GM23338 (cell line): Measurements from ENCODE around the gene DCBLD2. TPM values are rescaled to one million over a fixed set of nuclear protein-coding genes. Genes with fewer than 3 reads are reported as not detected.

Experiments
- ATAC-seq: fragments of 200-7000 bp; cut with Tn5 transposase; 3 replicates; pipeline ENCODE4 v1.9.1; 2020
- DNase-seq: peaks from one replicate; pipeline ENCODE4 v3.0.0-alpha.2; 2015; ENCODE audit warnings: low spot score
- H2AFZ ChIP-seq: fragments of 200-600 bp; sonication (generic); 2 replicates; pipeline ENCODE4 v1.8.0; 2016; ENCODE audit warnings: antibody characterized with exemption, mild to moderate bottlenecking, moderate library complexity
- H3F3A ChIP-seq: fragments of 200-600 bp; sonication (generic); replicated peaks from 2 replicates; pipeline ENCODE4 v1.8.0; 2017; ENCODE audit warnings: antibody characterized with exemption, mixed run types, low read depth
- H3K27ac ChIP-seq: fragments of 200-600 bp; sonication (generic); 2 replicates; pipeline ENCODE4 v1.6.1; 2016; ENCODE audit warnings: low read depth
- H3K27me3 ChIP-seq: fragments of 200-600 bp; sonication (generic); 2 replicates; pipeline ENCODE4 v1.8.0; 2016; ENCODE audit warnings: mild to moderate bottlenecking, mixed run types, moderate library complexity; ENCODE audit not compliant: insufficient read depth
- H3K36me3 ChIP-seq: fragments of 200-600 bp; sonication (generic); 2 replicates; pipeline ENCODE4 v1.8.0; 2016; ENCODE audit warnings: mild to moderate bottlenecking; ENCODE audit not compliant: insufficient read depth
- H3K4me1 ChIP-seq: fragments of 200-600 bp; sonication (generic); 2 replicates; pipeline ENCODE4 v1.8.0; 2016; ENCODE audit warnings: mild to moderate bottlenecking, moderate library complexity; ENCODE audit not compliant: insufficient read depth
- H3K4me2 ChIP-seq: fragments of 200-600 bp; sonication (generic); 2 replicates; pipeline ENCODE4 v1.7.1; 2017; ENCODE audit warnings: mixed run types
- H3K4me3 ChIP-seq: fragments of 200-600 bp; sonication (generic); 2 replicates; pipeline ENCODE4 v1.6.1; 2016; ENCODE audit warnings: mixed run types
- H3K79me2 ChIP-seq: fragments of 200-600 bp; sonication (generic); replicated peaks from 2 replicates; pipeline ENCODE4 v1.8.0; 2017; ENCODE audit warnings: mild to moderate bottlenecking; ENCODE audit not compliant: insufficient read depth
- H3K9me2 ChIP-seq: fragments of 200-600 bp; sonication (generic); 2 replicates; pipeline ENCODE4 v1.8.0; 2017; ENCODE audit not compliant: insufficient read depth
- H4K20me1 ChIP-seq: fragments of 200-600 bp; sonication (generic); replicated peaks from 2 replicates; pipeline ENCODE4 v1.8.0; 2017; ENCODE audit warnings: mild to moderate bottlenecking; ENCODE audit not compliant: insufficient read depth
- H3K27ac Mint-ChIP-seq: 2 replicates; pipeline ENCODE4 v1.8.0; 2020; ENCODE audit warnings: inconsistent platforms, mild to moderate bottlenecking, moderate library complexity, mixed read lengths
- H3K27me3 Mint-ChIP-seq: 3 replicates; pipeline ENCODE4 v1.8.0; 2022; ENCODE audit warnings: low read depth, mild to moderate bottlenecking, moderate library complexity, mixed read lengths, inconsistent platforms; ENCODE audit not compliant: insufficient read depth, poor library complexity
- H3K36me3 Mint-ChIP-seq: 3 replicates; pipeline ENCODE4 v1.8.0; 2021; ENCODE audit warnings: low read depth, mild to moderate bottlenecking, inconsistent platforms, moderate library complexity, mixed read lengths
- H3K4me1 Mint-ChIP-seq: 3 replicates; pipeline ENCODE4 v1.8.0; 2020; ENCODE audit warnings: mild to moderate bottlenecking, inconsistent platforms, mixed read lengths
- H3K4me3 Mint-ChIP-seq: 3 replicates; pipeline ENCODE4 v1.8.0; 2021; ENCODE audit warnings: moderate library complexity, mild to moderate bottlenecking, inconsistent platforms, mixed read lengths
- H3K9me3 Mint-ChIP-seq: 3 replicates; pipeline ENCODE4 v1.8.0; 2020; ENCODE audit warnings: moderate library complexity, mild to moderate bottlenecking, inconsistent platforms, mixed read lengths
- CREB1 ChIP-seq: fragments of 250-450 bp; sonication (Bioruptor Pico); IDR thresholded peaks from 2 replicates; pipeline ENCODE4 v1.5.0; 2020; ENCODE audit warnings: low read depth, mild to moderate bottlenecking, moderate library complexity
- CTCF ChIP-seq, 2 experiments: fragments of 200-600 bp in 1 of 2; sonication (generic) in 1 of 2; conservative IDR thresholded peaks; 2 replicates each; pipeline versions ENCODE4 v1.5.1 to v1.6.1; 2016 to 2017; ENCODE audit warnings: antibody characterized with exemption in 2 of 2, low read depth in 2 of 2, mild to moderate bottlenecking in 2 of 2, moderate library complexity in 1 of 2
- ETS1 ChIP-seq: IDR thresholded peaks from 2 replicates; pipeline ENCODE4 v1.6.1; 2016; ENCODE audit warnings: antibody characterized with exemption
- EZH2 ChIP-seq: fragments of 200-600 bp; sonication (generic); IDR thresholded peaks from one replicate; pipeline ENCODE4 v1.8.0; 2017; ENCODE audit warnings: antibody characterized with exemption, mild to moderate bottlenecking, low read depth; ENCODE audit not compliant: unreplicated experiment
- EZH2phosphoT487 ChIP-seq: fragments of 200-600 bp; sonication (generic); IDR thresholded peaks from one replicate; pipeline ENCODE4 v1.8.1; 2018; ENCODE audit warnings: antibody characterized with exemption; ENCODE audit not compliant: unreplicated experiment
- JUNB ChIP-seq: IDR thresholded peaks from one replicate; pipeline ENCODE4 v1.6.1; 2016; ENCODE audit warnings: antibody characterized with exemption; ENCODE audit not compliant: unreplicated experiment
- NANOG ChIP-seq: IDR thresholded peaks from 2 replicates; pipeline ENCODE4 v1.6.1; 2016; ENCODE audit warnings: antibody characterized with exemption, borderline replicate concordance
- REST ChIP-seq: IDR thresholded peaks from one replicate; pipeline ENCODE4 v1.6.1; 2018; ENCODE audit warnings: antibody characterized with exemption; ENCODE audit not compliant: unreplicated experiment
- STAT1 ChIP-seq: IDR thresholded peaks from one replicate; pipeline ENCODE4 v1.6.1; 2016; ENCODE audit warnings: antibody characterized with exemption; ENCODE audit not compliant: unreplicated experiment
- ZNF114 ChIP-seq: fragments of 250-450 bp; sonication (Bioruptor Pico); IDR thresholded peaks from 2 replicates; pipeline ENCODE4 v1.5.0; 2020; ENCODE audit warnings: mild to moderate bottlenecking, moderate library complexity
- ZNF331 ChIP-seq: fragments of 250-450 bp; sonication (Bioruptor Pico); IDR thresholded peaks from 2 replicates; pipeline ENCODE4 v1.5.0; 2020; ENCODE audit warnings: low read depth, mild to moderate bottlenecking, moderate library complexity
- ZNF462 ChIP-seq: fragments of 250-450 bp; sonication (Bioruptor Pico); IDR thresholded peaks from 2 replicates; pipeline ENCODE4 v1.5.0; 2020; ENCODE audit warnings: mild to moderate bottlenecking, moderate library complexity
- polyA plus RNA-seq: library from polyadenylated mRNA; unstranded; fragments of >200 nt; fragmentation: Nextera tagmentation; extraction: Ambion mirVana; gene quantifications from 2 replicates; pipeline ENCODE4 v1.2.1, GENCODE V29; 2016
- total RNA-seq: library from RNA; depleted of rRNA; stranded (reverse); fragments of >200 nt; shearing (Covaris generic); gene quantifications from 2 replicates; pipeline ENCODE4 v1.2.3, GENCODE V29; 2014

DCBLD2 gene
- total and polyA plus RNA-seq, 2 experiments from 2014 or later: 25.9 to 69.7 TPM

GRCh38 chr3:98829246-98829832 is 72.2 kb downstream of the DCBLD2 start:
- H3K9me2 ChIP-seq: peaks cover 3% of the 10 kb centered on the region; the same call in 1 of the 2 replicates
- peaks cover 23% of the 10 kb centered on the region for H3K36me3 ChIP-seq
- Mint-ChIP-seq H3K27ac (no peak overlapping the region), H3K36me3 (peaks cover 40% of the 10 kb centered on the region), H3K9me3 (peaks cover 49% of the 10 kb centered on the region), H3K4me1 (no peaks in the 10 kb centered on the region; the same call in 2 of the 3 replicates), H3K27me3 (peaks cover 4% of the 10 kb centered on the region), H3K4me3 (no peak overlapping the region)
- ATAC-seq (no peak), DNase-seq (no peak)
- no peaks in the 10 kb centered on the region for H4K20me1 ChIP-seq
- H3K4me2 ChIP-seq: no peak overlapping the region
- no peaks in the 10 kb centered on the region for H3K79me2 ChIP-seq
- no peaks in the 10 kb centered on the region for H3F3A ChIP-seq
- H3K4me1 ChIP-seq: no peaks in the 10 kb centered on the region
- H3K4me3 ChIP-seq: no peak overlapping the region
- H3K27me3 ChIP-seq: no peaks in the 10 kb centered on the region
- no peak overlapping the region for H3K27ac ChIP-seq
- no peak overlapping the region for H2AFZ ChIP-seq
- no peak for TF ChIP-seq JUNB
- no peak for TF ChIP-seq NANOG
- no peak for TF ChIP-seq STAT1
- TF ChIP-seq ZNF331 (CRISPR knock-in tag): no peak
- TF ChIP-seq EZH2: no peak
- TF ChIP-seq ZNF114 (CRISPR knock-in tag): no peak
- TF ChIP-seq ETS1: no peak
- no peak for TF ChIP-seq CTCF (conservative IDR thresholded peaks at IDR 0.05; ENCODE audit: low read depth in 2 of 2)
- no peak for TF ChIP-seq EZH2phosphoT487
- no peak for TF ChIP-seq CREB1 (CRISPR knock-in tag)
- TF ChIP-seq REST: no peak
- TF ChIP-seq ZNF462 (CRISPR knock-in tag): no peak
